ENCODE results near the gene SWT1.
"Not testable (repeated sequence)": the region's sequence is repeated elsewhere in the genome, so short reads cannot be mapped to it uniquely, and the experiment has no call there.

The SWT1 gene

DNA sequence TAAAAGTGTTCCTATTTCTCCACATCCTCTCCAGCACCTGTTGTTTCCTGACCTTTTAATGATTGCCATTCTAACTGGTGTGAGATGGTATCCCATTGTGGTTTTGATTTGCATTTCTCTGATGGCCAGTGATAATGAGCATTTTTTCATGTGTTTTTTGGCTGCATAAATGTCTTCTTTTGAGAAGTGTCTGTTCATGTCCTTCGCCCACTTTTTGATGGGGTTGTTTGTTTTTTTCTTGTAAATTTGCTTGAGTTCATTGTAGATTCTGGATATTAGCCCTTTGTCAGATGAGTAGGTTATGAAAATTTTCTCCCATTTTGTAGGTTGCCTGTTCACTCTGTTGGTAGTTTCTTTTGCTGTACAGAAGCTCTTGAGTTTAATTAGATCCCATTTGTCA, 95.4 kb downstream of the SWT1 start:
- DNase-seq, result not testable (repeated sequence)

DNA sequence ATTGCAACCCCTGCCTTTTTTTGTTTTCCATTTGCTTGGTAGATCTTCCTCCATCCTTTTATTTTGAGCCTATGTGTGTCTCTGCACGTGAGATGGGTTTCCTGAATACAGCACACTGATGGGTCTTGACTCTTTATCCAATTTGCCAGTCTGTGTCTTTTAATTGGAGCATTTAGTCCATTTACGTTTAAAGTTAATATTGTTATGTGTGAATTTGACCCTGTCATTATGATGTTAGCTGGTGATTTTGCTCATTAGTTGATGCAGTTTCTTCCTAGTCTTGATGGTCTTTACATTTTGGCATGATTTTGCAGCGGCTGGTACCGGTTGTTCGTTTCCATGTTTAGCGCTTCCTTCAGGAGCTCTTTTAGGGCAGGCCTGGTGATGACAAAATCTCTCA, 98.6 kb downstream of the SWT1 start:
- DNase-seq, result not testable (repeated sequence)

DNA sequence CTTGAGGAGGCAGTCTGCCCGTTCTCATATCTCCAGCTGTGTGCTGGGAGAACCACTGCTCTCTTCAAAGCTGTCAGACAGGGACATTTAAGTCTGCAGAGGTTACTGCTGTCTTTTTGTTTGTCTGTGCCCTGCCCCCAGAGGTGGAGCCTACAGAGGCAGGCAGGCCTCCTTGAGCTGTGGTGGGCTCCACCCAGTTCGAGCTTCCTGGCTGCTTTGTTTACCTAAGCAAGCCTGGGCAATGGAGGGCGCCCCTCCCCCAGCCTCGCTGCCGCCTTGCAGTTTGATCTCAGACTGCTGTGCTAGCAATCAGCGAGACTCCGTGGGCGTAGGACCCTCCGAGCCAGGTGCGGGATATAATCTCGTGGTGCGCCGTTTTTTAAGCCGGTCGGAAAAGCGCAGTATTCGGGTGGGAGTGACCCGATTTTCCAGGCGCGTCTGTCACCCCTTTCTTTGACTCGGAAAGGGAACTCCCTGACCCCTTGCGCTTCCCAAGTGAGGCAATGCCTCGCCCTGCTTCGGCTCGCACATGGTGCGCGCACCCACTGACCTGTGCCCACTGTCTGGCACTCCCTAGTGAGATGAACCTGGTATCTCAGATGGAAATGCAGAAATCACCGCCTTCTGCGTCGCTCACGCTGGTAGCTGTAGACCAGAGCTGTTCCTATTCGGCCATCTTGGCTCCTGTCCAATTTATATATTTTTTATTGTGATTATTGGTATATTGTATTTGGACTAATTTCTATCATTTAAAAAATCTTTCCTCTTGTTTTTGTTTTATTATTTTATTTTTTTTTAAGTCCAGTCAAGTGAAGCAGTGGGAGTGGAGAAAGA, 100.4 kb downstream of the SWT1 start:
- DNase-seq, result peak; percentile 5

DNA sequence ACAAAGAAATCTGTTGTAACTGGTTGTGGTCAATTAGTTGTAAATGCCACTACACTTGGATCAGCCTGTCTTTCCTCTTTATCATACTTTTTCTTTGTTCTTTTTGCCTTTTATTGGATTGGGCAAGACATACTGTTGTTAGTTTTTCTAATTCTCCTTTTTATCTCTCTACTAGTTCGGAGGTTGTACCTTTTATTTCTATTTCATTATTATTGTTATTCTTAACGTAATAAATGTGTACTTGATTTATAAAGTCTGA, 100.9 kb downstream of the SWT1 start:
- DNase-seq, result no peak

DNA sequence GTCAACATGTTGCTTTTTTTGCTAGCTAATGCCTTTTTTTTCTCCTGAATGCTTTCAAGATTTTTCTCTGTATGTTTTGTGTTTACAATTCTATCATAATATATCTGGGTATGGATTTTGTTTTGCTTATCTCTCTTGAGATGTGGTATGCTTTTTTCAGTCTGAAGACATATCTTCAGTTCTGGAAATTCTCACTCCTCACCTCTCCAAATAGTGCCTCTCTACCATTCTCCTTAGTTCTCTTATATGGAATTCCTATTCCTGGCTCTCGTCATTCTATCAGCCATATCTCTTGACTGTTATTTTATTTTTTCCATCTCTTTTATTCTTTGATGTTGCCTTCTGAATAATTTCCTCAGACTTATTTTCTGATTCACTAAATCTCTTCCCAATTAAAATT, 101.7 kb downstream of the SWT1 start:
- DNase-seq, result no peak

DNA sequence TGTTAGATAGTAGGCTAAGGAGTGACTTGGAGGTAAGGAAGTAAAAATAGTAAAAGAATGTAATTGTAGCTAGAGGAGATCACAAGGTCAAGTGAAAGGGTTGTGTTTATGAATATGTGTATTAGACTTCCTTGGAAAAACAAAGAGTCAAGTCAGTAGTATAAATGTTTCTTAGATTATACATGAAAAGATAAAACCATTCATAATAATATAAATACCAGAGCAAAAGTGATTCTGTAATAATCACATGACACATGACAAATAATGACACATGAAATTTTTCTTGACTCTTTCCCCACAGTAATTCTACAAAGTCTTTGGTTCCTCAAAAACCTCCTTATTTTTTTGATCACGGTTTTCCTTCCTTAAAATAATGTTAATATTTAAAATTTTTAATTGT, 103.6 kb downstream of the SWT1 start:
- no peak for DNase-seq

DNA sequence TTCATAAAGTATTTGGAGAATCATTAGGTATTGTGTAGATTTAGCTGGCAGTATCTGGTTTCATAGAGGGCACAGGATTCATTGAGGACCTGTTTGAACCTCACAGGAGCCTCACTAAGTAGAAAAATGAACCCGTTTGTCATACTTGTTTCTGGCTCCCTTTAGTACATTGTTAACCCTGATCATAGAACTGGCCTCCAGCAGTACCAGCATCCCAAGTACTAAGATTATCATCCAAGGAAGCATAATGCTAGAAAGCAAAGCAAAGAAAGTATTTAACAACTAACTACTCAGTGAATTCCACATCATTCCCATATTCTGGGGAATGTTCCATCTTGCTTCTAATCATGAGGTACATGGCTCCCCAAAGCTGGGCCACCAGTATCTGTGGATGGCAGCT, 105.2 kb downstream of the SWT1 start:
- DNase-seq, result no peak

DNA sequence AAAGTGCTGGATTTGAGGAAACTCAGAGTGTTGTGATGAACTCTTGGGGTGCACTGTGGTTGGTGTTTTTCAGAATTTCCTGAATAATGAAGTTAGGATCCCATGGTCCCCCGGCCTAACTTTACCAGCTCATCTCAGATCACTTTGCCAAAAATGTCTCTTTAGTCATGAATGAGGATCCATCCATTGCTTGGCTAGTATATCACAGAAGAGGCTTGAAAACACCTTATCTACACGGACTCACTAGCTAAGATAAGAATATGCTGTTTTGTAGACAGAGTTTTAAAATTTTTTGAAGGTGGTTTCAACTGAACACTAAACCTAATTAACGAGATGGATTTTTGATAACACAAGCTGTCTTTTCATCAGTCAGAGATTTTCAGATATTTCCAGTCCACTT, 106.3 kb downstream of the SWT1 start:
- no peak for DNase-seq

DNA sequence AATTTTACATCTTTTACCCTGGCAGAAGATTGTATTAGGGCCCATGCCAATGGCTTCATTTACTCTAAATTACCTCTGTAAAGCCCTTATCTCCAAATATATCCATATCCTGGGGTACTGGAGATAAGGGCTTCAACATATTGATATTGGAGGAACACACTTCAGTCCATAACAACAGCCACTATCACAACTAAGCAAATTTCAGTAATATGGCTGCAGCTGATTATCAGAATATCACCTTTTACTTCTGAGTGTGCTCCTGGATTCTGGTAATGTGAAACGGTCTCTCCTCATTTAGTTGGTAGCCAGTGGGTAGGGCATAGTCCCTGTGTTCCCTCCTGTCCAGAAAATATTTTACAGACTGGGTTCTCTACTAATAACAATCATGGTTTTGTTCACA, 106.8 kb downstream of the SWT1 start:
- DNase-seq, result no peak

DNA sequence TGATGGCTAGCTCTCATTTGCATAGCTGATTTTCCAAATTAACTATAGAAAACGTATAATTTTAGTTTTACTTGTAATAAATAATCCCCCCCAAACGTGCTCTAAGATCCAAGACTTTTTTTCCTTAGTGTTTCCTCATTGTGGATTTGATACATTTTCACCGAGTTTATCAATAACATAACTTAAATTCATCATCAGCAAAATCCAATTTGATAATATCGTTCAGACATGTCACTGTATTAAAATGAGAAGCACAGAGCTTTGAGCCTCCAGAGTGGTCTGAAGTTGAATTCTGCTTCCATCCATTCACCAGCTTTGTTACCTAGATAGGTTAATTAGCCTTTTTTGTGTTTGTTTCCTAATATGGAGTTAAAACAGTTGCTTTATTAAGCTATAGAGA, 108.3 kb downstream of the SWT1 start:
- DNase-seq, result no peak

DNA sequence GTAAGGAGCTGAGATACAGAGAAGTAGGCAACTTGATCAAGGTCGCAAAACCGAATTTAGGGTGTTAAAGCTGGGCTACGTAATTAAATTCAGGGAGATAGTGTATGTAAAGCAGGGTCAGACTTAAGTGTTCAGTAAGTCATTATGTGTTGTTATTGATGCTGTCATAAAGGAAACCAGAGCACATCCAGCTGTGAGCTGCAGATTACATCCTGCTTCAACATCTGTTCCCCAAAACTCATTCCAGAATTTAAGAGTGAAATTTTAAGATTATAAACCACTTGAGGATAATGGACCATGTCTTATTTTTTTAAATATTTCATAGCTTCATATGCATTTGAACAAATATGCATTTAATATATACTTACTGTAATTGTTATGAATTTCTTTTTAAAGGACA, 110.3 kb downstream of the SWT1 start:
- DNase-seq, result no peak

DNA sequence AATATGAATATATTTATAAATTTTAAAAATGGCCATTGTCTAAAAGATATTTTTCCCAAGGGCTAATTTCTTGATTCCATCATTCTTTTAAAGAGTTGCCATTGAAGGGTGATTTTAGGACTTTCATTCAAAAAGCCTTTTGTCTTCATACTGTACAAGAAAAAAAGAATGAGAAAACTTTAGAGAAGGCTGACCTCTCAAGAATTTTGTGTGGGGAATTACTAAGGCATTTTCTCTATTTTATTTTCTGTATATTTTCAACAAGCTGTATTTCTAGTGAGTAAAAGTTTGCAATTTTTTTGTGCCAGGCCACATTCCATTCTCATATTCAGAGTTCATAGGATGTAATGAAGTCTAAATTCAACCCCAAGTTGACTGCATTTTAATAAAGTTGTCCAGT, 110.7 kb downstream of the SWT1 start:
- no peak for DNase-seq

DNA sequence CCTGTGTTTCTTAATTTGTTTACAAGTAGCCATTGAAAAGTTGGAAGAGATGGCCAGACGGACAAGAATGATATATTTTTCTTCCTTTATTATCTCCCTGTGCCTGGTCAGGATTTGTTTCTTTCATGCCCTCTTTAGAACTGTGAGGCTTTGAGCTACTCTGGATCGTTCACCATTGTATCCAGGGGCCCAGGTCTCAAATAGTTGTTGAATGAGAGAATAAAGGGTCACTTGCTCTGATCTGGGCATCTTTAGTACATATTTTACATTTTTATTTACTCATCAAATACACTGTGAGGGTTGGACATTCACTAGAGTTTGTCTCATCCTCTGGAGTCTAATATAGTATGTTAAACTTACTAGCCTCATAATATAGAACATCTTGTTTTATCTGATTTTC, 111.4 kb downstream of the SWT1 start:
- no peak for DNase-seq

DNA sequence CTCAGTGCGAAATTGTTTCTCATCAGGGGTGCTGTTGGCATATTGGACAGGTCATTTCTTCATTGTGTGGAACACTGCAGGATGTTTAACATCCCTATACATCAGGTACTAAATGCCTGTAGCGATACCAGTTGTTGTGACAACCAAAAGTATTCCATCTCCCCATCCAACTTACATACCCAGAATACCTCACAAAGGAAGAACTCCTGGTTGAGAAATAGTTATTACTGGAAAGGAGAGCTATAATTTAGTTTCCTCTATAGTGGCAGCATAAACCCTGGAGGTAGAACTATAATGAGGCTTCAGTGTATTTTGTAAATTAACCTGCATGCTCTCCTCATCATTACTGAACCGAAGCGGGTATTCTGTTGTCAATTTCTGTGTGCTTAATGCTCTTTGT, 115.0 kb downstream of the SWT1 start:
- DNase-seq, result no peak

DNA sequence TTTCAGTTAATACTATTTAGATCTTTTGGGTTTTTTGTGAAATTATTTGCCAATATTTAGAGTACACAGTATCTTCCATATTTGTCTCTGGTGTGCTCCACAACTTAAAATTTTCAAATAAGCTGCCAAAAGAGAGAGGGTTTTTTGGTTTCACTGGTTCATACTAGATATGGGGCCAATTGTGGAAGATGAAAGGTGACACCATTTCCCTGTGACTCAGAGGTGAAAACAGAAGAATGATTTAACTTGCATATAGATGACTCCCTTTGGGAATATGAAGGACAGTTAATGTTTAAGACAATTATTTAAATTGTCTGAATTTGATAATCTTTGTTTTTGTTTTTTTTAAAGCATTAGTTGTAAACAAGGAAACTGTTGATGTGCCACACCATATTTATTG, 122.6 kb downstream of the SWT1 start:
- DNase-seq, result no peak

DNA sequence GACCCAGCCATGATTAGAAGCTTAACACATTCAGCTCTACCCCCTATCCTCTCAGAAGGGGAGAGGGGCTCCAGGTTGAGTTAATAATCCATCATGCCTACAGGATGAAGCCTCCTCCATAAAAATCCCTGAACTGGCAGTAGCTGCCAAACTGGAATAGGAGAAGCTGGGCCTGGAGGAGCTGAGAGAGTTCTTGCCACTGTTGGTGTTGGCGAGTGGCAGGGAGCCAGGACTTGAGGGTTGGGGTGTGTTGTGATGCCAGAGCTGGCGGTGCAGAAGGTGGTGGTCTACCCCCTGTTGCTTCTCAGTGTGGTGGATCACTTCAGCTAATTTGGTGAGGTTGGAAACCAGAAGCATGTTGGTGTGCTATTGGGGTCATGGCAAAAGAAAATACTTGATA, 123.6 kb downstream of the SWT1 start:
- DNase-seq, result no peak

DNA sequence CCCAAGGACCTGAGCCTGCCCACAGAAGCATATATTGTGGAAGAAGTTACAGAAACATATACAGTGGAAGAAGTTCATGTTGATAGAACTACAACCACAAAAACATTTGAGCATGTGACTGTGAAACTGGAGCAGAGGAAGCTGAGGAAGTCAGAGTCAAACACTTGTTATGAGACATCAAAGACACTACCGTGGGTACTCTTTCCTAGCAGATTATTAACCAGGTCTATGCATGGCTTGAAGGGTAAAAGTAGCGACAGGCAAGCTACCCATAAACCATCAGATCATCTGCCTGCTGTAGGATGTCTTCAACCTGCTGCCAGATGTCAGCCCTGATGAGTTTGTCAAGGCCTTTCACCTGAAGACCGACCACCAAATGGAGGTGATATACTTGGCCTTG, 124.3 kb downstream of the SWT1 start:
- no peak for DNase-seq

DNA sequence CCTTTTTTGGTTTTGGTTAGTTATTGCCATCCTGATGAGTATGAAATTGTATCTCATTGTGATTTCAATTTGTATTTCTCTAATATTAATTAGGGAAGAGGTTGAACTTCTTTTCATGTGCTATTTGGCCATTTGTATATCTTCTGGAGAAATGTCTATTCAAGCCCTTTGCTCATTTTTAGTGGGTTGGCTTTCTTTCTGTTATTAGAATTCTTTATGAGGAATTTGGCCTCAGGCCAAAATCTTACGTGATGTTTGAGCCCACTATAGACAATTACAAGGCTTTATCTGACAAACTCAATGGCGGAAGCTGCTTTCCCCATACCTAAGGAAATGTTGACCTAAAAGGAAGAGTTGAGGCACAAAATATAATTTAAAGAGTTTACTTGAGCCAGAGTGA, 127.1 kb downstream of the SWT1 start:
- DNase-seq, result no peak

DNA sequence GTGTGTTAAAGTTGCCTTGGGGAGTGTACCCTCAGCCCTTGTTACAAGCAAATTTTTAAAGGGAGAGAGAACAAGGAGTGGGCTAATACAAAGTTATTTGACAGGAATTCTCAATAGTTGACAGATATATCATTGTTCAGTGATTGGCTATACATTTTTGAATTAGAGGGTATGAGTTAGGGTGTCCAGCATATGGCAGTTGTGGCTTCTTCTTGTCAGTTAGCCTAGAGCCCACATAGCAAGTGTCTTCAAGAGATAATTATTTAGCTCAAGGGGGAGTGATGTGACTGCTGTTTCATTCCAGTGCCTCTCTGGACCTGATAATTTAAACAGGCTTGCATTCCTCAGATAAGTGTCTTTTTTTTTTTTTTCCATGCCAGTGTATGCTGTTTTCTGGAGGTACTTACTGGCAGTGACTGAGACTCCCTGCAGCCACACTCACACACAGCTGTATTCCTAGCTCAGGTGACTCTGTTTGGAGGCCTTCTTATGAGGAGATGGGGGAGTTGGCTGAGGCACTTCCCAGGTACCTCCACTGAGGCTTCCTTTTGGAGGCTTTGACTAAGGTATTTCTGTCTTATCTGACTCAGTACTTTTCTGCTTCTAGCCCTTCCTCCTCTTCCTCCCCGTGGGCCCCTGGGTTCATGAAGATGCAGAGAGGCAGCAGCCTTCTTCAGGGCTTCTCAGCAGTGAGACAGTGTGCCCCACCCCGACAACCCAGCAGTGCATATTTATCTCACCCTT, 127.7 kb downstream of the SWT1 start:
- DNase-seq, result no peak

DNA sequence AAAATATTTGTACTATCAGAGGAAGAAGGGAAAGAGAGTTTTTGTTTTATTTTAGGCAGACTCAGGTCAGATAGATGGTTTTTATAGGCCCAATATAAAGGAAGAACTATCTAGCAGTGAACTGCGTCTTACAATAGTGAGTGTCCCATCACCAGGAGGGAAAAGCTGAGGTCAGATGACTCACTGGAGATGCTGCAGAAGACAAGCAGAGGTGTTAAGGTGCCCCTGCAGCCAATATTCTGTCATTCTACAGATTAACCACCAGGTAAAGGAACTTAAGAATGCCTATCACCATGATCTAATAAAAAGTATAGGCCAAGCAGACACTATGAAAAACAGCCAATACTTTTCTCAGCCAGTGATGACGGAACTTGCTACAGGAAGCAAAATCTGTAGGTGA, 130.5 kb downstream of the SWT1 start:
- DNase-seq, result no peak

DNA sequence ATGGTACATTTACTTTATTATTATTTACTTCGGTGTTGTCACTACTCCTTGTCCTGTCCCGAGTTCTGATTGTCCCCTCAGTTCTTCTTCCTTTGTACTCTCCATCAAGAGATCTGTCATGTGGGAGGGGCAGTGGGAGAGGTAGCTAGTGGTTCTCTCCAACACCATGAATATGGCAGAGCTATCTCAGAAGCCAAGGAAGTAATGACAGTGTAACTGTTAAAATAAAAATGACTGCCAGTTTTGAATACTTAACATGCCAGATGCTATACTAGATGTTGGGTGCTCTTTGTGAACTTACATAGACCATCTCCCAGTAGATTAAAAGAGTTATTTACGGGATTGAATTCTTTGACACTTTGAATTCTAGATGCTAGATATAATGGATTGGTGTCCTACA, 131.5 kb downstream of the SWT1 start:
- DNase-seq, result no peak

DNA sequence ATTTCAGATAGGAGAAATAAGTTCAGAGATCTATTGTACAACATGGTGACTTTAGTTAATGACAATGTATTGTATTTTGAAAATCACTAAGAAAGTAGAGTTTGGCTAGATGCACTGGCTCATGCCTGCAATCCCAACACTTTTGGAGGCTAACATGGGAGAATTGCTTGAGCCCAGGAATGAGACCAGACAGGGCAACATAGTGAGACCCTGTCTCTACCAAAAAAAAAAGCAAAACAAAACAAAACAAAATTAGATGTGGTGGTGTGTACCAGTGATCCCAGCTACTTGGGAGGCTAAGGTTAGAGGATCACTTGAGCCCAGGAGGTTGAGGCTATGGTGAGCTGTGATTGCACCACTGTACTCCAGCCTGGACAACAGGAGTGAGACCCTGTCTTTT, 132.9 kb downstream of the SWT1 start:
- no peak for DNase-seq

DNA sequence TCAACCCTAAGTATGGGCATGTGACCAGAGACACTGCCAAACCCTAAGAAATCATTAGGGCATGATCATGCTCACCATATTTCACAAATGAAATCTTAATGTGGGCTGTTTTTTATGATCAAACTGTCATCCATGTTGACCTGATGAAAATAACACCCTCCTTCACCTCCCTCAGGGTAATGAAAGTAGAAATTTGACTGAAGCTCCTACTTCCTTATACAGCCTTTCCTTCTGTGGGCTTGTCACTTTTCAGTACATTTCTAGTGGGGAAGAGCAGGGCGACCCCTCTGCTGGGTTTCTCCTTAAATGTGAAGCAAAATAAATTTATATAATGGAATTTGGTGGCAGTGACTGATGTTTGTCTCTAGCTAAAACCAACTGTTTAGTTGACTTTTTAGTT, 134.2 kb downstream of the SWT1 start:
- no peak for DNase-seq

DNA sequence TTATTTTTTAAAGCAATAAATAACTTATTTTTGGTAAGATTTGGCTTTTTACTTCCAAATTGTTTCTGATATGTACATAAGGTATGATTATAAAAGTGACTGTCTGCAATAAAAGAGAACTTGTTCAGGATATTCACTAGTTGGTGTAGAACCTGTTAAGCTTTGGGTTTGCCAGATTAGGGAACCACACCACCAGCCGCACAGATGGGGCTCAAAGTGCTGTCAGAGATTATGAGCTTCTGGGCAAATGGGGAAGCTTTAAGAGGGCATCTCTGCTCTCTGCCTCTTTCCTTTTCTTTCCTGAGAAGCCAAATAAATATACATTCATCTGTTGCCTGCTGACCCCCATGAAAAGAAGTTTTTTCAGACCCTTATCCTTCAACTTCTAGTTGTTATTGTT, 134.7 kb downstream of the SWT1 start:
- no peak for DNase-seq

DNA sequence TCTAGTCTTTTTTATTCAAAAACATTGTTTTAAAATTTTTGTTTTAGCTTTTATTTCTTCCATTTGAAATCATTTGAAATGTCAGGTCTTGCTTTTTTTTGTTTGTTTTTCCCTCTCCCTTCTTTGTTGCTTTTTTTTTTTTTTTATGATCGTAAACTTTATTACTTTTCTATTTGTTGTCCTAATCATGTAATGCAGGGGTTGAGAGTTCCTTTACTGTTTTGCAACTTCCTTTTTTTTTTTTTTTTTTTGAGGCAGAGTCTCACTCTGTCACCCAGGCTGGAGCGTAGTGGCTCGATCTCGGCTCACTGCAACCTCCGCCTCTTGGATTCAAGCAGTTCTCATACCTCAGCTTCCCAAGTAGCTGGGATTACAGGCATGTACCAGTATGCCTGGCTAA, 135.3 kb downstream of the SWT1 start:
- no peak for DNase-seq
